OCI-LY3 (cell line): ENCODE measurements around the gene GABRG3.

Source experiments
- H2AFZ ChIP-seq: fragments of 200-600, 300-600 bp; shearing (Covaris generic); 2 replicates; pipeline ENCODE4 v1.6.0; 2014; ENCODE audit warnings: antibody characterized with exemption, low read depth, low read length
- H3K27ac ChIP-seq: fragments of 200-600, 300-600 bp; sonication (generic); 2 replicates; pipeline ENCODE4 v1.5.1; 2014; ENCODE audit warnings: mild to moderate bottlenecking, low read length, moderate library complexity, mixed read lengths
- H3K27me3 ChIP-seq: fragments of 200-600, 300-600 bp; sonication (generic); 2 replicates; pipeline ENCODE4 v1.6.1; 2014; ENCODE audit warnings: low read depth, low read length, mixed read lengths
- H3K36me3 ChIP-seq: fragments of 200-600, 300-600 bp; sonication (generic); replicated peaks from 2 replicates; pipeline ENCODE3; 2014; ENCODE audit warnings: low read depth, low read length, mixed read lengths
- H3K4me1 ChIP-seq: fragments of 300-600, 200-600 bp; sonication (generic); 2 replicates; pipeline ENCODE4 v1.6.1; 2014; ENCODE audit warnings: low read length, mixed read lengths
- H3K4me2 ChIP-seq: fragments of 200-600, 300-600 bp; sonication (generic); 2 replicates; pipeline ENCODE4 v1.6.1; 2014; ENCODE audit warnings: low read length, mixed read lengths
- H3K4me3 ChIP-seq: fragments of 300-600, 200-600 bp; sonication (generic); 2 replicates; pipeline ENCODE4 v1.5.1; 2014; ENCODE audit warnings: antibody characterized with exemption, mild to moderate bottlenecking, low read length, moderate library complexity
- H3K79me2 ChIP-seq: fragments of 300-600, 200-600 bp; shearing (Covaris generic); 2 replicates; pipeline ENCODE4 v1.6.1; 2014; ENCODE audit warnings: mild to moderate bottlenecking, low read length, mixed read lengths
- H3K9ac ChIP-seq: fragments of 300-600, 200-600 bp; shearing (Covaris generic); 2 replicates; pipeline ENCODE4 v1.6.0; 2014; ENCODE audit warnings: mild to moderate bottlenecking, low read length, moderate library complexity
- H3K9me3 ChIP-seq: fragments of 200-600, 300-600 bp; shearing (Covaris generic); 2 replicates; pipeline ENCODE4 v1.6.1; 2014; ENCODE audit warnings: low read length, mixed read lengths; ENCODE audit not compliant: insufficient read depth
- H4K20me1 ChIP-seq: fragments of 200-600, 300-600 bp; sonication (generic); 2 replicates; pipeline ENCODE4 v1.6.1; 2016; ENCODE audit warnings: low read length, mixed read lengths; ENCODE audit not compliant: insufficient read depth
- CTCF ChIP-seq: fragments of 200-600, 300-600 bp; sonication (generic); IDR thresholded peaks from 2 replicates; pipeline ENCODE4 v1.5.1; 2014; ENCODE audit warnings: antibody characterized with exemption, low read length, low read depth
- EZH2phosphoT487 ChIP-seq: fragments of 200-600 bp; shearing (Covaris generic); IDR thresholded peaks from 2 replicates; pipeline ENCODE4 v1.6.1; 2018; ENCODE audit warnings: antibody characterized with exemption, mixed run types, low read depth

Gene GABRG3

GRCh38 chr15:27249046-27249759 lies 278.2 kb downstream of the GABRG3 start:
- TF ChIP-seq CTCF (no peak), EZH2phosphoT487 (no peak)
- Histone ChIP-seq H3K4me2 (no peak overlapping the region), H3K4me3 (no peak overlapping the region), H3K9me3 (no peaks in the 10 kb centered on the region), H4K20me1 (no peaks in the 10 kb centered on the region), H3K9ac (no peak overlapping the region), H3K27me3 (no peaks in the 10 kb centered on the region), H3K4me1 (no peaks in the 10 kb centered on the region), H2AFZ (no peak overlapping the region), H3K27ac (no peak overlapping the region), H3K79me2 (no peaks in the 10 kb centered on the region), H3K36me3 (no peaks in the 10 kb centered on the region)

- Histone ChIP-seq H3K36me3 (no peaks in the 10 kb centered on the region), H3K9ac (no peak overlapping the region), H3K27me3 (no peaks in the 10 kb centered on the region), H3K79me2 (no peaks in the 10 kb centered on the region), H2AFZ (no peak overlapping the region), H3K4me3 (no peak overlapping the region), H3K4me1 (no peaks in the 10 kb centered on the region), H4K20me1 (no peaks in the 10 kb centered on the region), H3K9me3 (no peaks in the 10 kb centered on the region), H3K4me2 (no peak overlapping the region), H3K27ac (no peak overlapping the region)
- no peak for TF ChIP-seq CTCF
- no peak for TF ChIP-seq EZH2phosphoT487
Measured at GRCh38 chr15:27249760-27250109, 278.8 kb downstream of the GABRG3 start.

- Histone ChIP-seq H3K4me2 (no peak overlapping the region), H3K4me1 (no peaks in the 10 kb centered on the region), H3K27ac (no peak overlapping the region), H3K79me2 (no peaks in the 10 kb centered on the region), H3K27me3 (no peaks in the 10 kb centered on the region), H3K9ac (no peak overlapping the region), H3K4me3 (no peak overlapping the region), H2AFZ (no peak overlapping the region), H3K9me3 (no peaks in the 10 kb centered on the region), H3K36me3 (no peaks in the 10 kb centered on the region), H4K20me1 (no peaks in the 10 kb centered on the region)
- no peak for TF ChIP-seq CTCF
- no peak for TF ChIP-seq EZH2phosphoT487
Measured at GRCh38 chr15:27250223-27250622, 279.2 kb downstream of the GABRG3 start.

GRCh38 chr15:27254055-27254454 lies 283.1 kb downstream of the GABRG3 start:
- Histone ChIP-seq H4K20me1 (no peaks in the 10 kb centered on the region), H3K27me3 (no peaks in the 10 kb centered on the region), H3K9me3 (no peaks in the 10 kb centered on the region), H3K27ac (no peak overlapping the region), H3K36me3 (no peaks in the 10 kb centered on the region), H3K79me2 (no peaks in the 10 kb centered on the region), H3K4me3 (no peak overlapping the region), H3K4me1 (no peaks in the 10 kb centered on the region), H3K4me2 (no peak overlapping the region), H3K9ac (no peak overlapping the region), H2AFZ (no peak overlapping the region)
- TF ChIP-seq CTCF: no peak
- no peak for TF ChIP-seq EZH2phosphoT487
